Measurements from ENCODE around the gene BRF1.
A peak's percentile ranks its signal among the peaks of the same experiment; 100 is the strongest.

BRF1 gene

DNA sequence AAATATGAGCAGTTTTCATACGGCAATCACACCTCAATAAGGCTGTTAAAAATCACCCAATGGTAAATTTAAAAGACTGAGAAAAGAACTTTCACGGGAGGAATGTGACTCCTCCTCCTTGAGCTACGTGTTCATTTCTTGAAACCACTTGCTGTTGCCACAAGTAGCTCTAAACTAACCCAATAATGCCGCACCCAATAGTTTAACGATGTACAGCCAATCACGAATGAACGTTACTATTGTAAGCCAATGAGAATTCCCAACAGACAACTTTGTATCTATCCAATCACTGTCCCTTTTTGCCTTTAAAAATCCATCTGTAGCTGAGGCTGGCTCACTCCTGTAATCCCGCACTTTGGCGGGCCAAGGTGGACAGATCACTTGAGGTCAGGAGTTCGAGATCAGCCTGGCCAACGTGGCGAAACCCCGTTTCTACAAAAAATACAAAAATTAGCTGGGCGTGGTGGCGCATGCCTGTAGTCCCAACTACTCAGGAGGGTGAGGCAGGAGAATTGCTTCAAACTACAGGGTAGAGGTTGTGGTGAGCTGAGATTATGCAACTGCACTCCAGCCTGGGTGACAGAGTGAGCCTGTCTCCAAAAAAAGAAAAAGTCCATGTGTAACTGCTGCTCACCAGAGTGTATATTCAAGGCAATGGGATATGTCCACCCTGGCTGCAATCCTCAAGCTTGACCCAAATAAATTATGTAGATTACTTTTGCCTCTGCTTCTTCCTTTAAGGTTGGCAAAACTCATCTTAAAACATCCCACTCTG is 76.8 kb downstream of the BRF1 start:
- DNase-seq, result no peak

DNA sequence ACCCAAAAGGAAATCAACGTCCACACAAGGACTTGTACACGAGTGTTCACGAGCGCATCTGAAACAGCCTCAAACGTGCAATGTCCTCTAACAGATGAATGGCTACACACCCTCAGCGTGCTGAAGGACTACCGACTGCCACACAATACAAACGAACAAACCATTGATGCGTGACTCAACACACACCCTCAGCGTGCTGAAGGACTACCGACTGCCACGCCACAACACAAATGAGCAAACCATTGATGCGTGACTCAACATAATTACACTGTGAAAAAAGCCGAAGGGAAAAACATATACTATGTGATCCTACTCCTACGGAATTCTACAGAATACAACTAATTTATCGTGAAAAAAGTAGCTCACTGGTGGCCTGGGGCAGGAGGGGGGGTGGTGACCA is 77.5 kb downstream of the BRF1 start:
- DNase-seq, result no peak

DNA sequence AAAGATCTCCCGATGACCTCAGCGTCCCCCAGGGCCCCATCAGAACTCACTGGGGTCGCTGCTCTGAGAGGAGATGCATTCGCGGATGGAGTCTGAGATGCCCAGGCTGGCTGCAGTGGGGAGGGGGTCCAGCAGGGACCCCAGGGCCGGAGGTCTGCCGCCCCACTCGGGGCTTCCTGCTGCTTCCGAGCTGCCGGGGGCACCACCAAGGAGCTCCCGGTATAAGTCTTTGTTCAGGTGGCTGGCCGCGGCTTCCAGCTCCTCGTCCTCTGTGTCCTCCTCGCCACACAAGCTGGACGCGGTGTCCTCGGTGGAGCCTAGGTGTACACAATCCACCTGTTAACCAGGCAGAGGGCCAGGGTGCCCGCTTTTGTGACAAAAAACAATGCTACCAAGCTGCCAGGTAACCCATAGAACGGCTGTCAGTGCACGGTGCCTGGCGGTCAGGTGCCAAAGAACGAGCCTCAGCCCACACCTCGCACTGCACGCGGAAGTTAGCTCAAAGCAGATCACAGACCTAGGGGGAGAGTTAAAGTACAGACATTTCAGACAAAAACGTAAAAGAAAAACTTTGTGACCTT is 79.1 kb downstream of the BRF1 start:
- no peak for DNase-seq

DNA sequence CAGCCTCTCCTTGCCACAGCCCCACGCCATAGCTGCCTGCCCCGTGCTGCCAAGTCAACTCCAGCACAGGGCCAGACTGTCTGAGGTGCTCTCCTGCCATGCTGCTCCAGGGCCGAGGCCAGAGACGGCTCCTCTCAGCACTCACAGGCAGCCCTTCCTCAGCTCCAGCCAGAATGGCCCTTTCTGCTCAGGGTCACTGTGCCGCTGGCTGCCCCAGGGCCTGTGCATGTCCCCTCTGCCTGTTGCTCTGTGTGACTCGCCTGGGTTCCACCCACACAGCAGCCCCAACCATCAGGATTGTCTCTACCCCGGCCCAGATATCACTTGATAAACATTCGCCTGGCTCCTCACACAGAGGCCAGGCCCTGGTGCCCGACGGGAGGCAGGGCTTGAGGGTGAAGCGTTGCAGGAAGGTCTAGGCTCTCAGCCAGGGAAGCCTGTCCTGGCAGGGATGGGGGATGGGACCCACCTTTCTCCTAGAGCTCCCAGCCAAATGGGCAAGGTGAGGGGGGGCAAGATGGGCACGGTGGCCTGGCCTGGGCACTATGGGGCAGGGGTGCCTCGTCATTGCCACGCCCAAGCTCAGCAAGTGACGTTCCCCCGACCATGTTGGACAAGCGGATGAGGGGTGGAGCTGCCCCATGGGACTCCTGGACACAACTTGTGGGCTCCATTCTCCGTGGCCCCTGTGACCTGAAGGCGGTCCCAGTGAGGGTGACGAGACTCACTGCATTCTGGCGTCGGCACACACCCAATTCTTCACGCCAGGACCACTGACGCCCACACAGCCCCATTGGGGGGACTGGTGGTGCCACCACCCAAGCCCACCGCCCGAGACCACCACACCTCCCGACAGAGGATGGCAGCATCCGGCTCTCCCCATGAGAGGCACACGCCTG is 79.9 kb downstream of the BRF1 start:
- DNase-seq, result no peak

DNA sequence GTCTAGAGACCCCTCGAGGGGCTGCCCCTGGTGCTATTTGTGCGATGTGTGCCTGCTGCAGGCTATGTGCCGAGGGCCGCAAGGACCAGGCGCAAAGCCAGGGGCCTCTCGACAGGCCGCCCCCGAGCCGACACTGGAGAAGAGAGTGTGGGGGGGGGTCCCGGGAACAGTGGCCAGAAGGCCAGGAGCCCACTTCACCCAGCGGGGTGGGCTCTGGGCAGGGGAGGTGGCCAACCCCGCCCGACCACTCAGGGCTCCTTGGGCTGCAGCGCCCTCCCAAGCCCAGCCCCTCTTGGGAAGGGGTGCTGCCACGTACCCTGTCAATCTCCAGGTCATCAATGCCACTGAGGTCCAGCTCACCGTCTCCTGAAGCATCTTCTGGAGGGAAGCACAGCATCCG is 81.0 kb downstream of the BRF1 start:
- DNase-seq, result no peak

DNA sequence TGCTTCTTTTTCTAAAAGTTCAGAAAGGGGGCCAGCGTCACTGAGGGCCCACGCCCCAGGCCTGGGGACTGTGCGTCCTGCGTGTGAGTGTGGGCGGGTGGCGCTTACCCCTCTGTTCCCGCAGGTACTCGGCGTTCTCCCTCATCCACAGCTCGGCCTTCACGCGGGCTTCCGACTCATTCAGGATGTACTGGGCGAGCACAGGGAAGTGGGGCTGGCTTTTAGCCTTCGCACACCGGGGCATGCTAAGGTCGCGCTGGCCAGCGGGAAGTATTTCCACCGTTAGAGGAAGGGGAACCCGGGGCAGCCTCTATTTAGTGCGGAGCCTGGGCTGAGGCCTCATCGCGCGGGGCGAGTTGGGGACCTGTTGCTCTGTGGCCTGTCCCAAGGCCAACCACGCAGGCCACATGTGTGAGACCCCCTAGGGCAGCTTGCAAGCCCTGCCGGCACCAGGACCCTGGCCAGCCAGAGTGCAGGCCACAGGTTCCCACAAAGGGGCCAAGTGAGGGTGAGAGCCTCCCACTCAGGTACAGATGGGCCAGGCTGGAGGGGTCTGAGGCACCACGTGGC is 81.7 kb downstream of the BRF1 start:
- DNase-seq, result no peak

DNA sequence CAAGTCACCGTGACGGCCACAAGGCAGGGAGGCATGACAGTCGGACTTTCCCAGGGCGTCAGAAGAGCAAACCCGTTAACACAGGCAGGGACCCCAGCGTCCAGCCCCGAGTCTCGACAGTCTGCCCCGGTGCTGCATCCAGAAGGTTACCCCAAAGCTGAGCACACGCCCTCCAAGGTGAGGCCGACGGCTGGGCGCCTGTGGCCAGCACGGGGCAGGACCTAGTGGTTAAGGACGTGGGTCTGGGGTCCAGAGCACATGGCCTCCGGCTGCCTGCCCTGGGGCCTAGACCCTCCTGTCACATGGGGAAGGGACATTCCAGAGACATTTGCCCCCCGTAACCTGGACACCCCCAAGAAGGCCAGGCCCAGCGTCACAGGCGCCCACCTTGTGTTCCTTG is 82.2 kb downstream of the BRF1 start:
- DNase-seq, result no peak

DNA sequence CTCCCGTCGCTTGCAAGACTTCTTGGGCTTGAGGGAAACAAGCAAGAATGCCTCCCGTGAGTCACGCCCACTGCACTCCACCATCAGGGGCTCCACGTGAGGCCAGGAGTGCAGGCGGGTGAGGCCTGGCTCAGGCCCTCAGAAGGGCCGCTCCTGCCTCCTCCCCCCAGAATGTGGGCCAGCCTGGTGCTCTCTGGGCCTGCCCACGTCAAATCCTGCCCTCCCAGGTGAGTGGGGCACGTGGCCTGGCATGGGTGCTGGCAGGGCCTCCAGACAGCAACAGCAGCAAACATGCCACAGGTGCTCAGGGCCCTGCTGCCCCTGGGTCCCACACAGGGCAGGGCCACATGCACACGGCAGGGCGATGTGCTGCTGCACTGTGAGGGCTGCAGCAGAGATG is 83.0 kb downstream of the BRF1 start:
- no peak for DNase-seq

DNA sequence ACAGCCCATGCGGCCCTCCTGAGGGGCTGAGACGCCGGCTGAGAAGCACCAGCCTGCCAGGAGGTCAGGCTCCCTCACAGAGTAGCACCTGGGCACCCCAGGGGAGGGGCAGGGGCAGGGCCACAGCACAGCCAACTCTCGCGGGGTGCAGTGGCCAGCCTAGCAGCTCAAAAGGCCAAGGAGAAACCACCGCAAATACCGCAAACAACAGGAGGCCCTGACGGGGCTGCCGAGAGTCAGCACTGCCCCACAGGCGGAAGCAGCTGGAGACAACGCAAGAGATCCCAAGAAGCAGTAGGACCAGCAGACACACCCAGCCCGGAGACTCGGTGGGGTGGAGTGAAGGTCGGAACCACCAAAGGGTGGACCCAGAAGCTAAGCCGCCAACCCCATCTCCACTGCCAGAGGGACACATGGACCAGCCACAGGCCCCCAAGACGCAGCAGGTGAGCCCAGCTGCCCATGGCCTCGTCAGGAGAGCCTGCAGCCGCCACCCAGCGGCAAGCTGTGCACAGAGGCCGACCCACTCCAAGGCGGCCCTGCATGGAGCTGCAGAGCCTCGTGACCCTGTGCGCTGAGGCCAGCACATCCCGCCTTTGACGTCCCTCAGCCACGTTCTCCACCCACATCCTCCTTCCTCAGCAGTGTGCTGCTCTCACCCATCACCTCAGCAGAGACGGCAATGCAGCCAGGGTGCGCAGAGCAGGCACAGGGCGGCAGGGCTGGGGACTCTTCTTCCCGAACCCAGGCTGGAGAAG is 84.1 kb downstream of the BRF1 start:
- peak; percentile 21 for DNase-seq

DNA sequence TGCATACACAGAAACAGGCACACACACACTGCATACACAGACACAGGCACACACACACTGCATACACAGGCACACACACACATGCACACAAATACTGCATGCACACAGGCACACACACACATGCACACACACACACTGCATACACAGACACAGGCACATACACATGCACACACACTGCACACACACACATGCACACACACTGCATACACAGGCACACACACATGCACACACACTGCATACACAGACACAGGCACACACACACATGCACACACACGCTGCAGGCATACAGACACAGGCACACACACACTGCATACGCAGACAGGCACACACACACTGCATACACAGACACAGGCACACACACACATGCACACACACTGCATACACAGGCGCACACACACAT is 85.2 kb downstream of the BRF1 start:
- DNase-seq, result no peak

DNA sequence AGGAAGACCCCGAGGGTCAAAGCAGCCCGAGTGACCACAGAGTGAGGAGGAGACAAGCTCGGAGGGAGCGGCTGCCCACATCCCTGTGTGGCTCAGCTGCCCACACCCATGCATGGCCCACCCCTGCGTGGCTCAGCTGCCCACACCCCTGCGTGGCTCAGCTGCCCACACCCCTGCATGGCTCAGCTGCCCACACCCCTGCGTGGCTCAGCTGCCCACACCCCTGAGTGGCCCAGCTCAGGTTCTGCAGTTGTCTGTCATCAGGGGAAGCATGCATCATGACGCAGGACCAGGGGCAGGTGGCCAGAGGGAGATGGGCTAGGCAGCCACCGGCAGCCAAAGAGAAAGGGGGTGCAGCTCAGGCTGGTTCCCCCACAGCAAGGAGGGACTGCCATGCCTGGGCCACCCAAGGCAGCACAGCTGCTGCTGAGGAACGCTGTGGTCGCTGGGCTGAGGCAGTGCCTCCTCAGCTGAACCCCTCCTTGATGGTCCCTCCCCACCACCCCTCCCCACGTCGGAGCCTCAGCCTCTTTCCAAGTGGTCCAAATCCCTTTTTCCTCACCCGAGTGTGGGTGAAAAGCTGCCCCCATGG is 86.4 kb downstream of the BRF1 start:
- DNase-seq, result peak; percentile 10

DNA sequence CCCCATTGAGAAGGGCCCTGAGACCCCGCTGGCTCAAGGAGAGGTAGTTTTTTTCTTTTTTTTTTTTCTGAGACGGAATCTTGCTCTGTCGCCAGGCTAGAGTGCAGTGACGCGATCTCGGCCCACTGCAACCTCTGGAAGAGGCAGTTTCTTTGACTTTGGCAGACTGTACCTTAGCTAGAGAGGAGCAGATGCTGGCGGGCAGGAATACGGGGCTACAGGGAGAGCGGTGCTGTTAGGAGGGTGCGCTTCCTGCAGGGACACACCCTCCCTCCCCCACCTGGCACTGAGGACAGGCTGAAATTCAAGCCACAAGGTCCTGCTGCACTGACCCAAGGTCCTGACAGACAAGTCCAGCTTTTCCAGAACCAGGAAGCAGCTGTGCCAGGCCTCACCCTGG is 87.4 kb downstream of the BRF1 start:
- no peak for DNase-seq

DNA sequence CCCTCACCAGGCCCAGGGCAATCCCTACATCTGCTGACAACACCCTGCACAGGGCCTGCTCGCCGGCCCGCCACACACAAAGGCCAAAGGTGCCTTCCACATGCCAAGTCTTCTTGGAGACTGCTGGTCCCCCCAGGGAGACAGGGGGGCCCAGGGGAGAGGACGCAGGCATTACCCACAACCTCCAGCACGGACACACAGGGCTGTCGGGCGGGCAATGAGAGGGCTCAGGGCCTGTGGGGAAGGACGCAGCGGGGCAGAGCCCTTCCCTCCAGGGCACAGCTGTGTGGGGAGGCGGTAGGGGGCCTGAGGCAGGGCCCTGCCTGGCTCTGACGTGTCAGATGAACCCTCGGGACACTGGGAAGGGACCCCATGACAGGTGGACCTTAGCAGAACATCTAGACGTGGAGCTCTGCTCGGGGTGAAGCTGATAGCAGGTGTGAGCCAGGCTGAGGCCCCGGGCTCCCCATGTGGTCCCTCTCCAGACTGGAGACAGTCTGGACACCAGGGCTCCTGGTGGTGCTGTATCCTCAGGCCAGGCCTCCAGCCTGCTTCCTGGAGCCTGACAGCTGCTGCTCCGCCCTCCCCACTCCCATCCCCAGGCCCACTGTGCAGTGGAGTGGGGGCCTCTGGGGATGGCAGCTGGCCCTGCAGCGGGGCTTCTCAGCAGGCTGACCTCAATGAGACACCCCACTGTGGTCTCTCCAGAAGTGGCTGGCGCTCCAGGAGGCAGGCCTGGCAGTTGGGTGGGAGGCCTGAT is 88.1 kb downstream of the BRF1 start:
- peak; percentile 83 for DNase-seq

DNA sequence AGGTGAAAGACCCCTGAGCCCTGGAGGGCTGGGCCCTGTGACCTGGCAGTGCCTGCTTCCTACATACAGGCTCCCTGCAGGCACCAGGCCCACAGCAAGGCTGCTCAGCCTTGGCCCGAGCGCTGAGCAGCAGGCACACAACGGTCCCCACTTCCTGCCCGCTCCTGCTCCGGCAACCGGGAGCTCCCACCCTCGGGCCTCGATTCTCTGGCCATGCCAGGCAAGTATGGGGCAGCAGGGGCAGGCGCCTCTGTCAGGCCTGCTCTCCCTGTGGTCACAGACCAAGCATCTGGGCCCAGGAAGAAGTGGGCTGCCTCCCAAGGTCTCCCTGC is 89.1 kb downstream of the BRF1 start:
- no peak for DNase-seq

DNA sequence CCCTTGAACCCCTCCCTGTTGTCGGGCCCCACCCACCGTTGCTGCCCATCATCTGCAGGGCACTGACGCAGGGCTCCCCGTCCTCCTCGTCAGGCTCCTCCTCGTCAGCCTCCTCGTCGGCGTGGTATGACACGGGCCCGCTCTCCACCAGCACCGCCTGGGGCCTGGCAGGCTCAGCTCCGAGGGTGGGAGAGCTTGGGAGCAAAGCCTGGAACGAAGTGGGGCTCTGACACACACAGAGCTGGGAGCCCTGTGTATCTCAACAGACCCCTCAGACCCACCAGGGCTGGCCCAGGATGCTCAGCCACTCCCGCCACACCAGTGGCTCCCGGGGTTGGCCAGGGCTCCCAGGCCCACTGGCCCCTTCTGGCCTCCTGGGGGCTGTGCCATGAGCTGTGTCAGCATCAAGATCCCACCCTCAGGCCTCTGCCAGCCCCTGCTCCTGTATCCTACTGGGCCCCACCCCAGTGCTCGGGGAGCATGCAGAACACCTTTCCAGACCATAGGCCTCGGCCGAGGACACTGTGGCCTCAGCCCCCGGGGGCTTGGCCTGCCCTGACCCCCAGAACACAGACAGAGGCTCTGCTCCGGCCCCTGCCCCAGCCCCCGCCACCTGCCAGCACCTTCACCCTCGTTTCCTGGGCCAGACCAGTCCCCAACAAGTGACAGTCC is 89.6 kb downstream of the BRF1 start:
- no peak for DNase-seq

DNA sequence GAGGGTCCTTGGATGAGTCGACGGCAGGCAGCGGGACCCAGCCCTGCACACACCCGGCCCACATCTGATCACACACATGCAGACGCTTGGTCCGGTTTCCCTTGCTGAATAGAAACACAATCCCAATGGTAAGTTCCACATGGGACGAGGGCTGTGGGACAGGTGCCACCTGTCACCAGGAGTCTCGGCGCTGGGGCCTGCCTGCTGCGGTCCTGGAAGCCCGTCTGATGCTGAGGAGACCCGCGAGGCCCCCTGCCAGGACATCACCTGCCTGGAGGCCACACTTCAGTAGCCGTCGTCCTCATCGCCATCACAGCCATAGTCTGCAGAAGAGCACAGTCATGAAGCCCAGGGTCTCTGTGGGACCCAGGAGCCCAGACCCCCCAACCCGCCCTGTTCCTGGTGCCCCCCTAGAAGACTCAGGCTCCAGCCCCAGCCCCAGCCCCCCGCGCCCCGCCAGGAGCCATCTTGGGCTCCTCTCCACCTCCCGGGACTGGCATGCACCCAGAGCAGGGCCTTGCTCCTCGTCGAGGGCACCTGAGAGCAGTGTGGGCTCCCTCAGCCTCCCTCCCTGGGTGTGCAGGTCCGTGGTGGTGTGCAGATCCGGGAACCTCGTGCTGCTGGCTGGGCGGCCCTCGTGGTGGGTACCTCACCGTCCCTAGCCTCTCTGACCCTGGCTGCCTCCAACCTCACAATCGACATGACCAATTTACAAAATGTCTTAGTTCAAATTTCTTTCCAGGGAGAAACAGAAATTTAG is 90.4 kb downstream of the BRF1 start:
- no peak for DNase-seq

DNA sequence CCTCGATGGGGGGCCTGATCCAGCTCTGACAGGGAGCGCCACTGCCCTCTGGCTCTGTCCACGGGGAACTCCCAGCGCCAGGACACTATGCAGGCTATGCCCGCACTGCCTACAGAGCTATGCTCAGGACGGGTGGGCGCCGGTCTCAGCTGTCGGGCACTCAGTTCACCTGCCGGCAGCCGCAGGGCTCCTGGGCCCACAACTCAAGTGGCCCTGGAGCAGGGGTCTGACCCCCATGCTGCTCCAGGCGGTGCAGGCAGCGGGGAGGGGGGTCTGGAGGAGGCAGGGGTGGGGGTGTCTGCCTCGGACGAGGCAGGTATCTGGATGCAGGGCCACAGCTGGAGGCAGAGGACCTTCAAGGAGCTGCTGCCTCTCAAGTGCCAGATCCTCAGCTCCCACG is 91.2 kb downstream of the BRF1 start:
- no peak for DNase-seq

DNA sequence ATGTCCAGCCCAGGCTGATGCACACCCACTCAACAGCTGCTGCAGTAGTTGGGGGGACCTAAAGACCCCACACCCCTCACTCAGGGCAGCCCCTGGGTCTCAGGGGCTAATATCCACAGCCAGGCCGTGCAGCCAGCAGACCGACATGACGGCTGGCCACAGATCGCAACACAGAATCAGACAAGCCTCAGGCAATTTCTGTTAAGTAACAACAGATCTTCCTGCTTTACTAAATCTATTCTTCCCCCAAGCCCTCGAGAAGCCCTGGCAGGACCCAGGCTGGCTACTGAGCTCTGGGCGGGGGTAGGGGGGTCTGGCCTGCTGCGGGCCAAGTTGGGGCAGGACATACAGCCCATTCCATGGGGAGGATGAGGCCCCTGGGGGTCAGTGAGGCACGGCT is 91.7 kb downstream of the BRF1 start:
- DNase-seq, result no peak

DNA sequence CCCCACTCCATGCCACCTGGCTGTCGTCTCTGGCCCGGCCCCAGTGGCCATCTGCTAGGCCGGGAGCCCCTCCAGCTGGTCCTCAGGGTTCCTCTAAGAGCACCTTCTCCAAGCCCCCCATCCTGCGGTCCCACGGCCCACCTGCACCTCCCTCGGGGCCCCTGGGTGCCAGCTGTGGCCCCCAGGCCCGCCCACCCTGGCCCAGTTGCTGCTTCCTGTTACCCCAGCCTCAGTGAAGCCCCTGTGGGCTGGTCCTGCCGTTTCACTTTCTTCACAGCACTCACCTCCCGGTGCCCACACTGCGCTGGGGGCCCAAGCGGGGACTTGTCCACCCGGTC is 92.1 kb downstream of the BRF1 start:
- no peak for DNase-seq

DNA sequence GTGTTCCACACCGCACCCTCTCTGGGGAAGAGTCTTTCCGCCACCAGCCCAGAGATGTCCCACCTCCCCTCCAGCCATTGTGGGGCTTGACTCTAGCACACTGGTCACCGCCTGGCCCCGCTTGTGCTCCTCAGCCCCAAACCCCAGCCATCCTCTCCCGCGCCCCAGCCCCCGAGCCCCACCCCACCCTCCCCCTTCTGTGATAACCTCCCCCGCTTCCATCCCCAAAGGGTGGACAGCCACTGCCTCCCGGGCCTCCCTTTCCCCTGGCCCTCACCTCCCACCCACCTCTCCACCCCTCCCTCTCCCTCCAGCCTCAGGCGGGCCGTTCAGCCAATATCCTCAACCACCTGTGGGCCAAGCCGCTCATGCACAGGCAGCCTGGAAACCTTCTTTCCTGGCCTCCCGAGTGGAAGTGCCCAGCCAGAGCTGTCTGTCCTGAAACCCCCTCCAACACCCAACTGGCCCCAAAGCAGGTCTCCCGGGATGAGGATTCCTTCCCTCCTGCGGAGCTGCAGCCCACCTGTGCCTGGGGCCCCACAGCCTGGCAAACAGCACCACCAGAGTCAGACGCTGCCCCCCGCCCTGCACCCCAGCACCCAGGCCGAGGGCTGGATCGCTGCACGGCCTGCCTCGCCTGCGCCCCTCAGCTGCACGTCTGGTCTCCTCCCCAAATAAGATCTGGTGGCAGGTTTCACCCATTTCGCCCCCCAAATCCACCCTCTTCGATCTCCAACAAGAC is 92.6 kb downstream of the BRF1 start:
- no peak for DNase-seq
